ENCODE data around the gene PFAS. TPM values are rescaled to one million over a fixed set of nuclear protein-coding genes. Genes with fewer than 3 reads are reported as not detected.
A peak's percentile ranks its signal among the peaks of the same experiment; 100 is the strongest.

PFAS gene
- 11.0 and 11.7 TPM in 2 replicates for polyA plus RNA-seq
- 13.3 and 27.5 TPM in 2 replicates for polyA minus RNA-seq

DNA sequence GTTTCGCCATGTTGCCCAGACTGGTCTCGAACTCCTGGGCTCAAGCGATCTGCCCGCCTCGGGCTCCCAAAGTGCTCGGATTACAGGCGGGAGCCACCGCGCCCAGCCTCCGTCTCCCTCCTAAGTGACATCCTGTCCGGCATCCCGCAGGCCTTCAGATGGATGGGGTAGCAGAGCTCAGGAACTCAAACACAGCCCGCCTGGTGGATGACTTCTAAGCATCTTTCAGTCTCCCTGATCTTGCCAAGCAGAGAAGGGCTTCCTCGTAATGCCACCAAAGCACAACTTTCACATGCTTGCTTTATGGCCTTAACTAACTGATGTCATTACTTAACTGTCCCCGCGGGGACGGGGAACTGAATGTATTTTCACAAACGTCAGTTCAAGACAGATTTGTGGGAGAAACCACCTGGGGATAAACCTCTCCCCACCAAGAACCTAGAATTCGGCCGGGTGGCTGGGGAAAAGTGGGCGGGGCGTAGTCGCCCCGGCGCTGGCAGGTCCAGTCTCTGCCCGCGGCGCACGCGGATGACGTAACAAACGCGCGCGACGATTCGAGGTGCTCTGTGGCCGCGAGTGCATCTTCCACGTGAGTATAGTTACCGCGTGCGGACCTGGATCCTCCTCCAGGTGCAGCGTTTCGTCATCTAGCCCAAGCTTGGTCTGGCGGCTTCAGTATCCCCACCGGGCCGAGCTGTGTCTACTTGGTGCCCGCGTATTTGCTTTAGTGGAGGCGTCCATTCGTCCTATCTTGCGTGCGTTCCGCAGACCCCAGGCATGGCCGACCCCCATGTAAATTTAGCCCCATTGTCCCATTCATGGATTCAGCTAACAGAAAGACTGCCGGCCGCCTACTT lies at the start of gene PFAS:
Gene PFAS, plus strand, starts transcription at position 539 of the 857 bp plus-strand sequence. CDS start 4,649 bp downstream, outside the sequence.
- H3K27ac ChIP-seq (ENCODE audit: low read length), result peak within 1 kb of the TSS; percentile 100
- H3K9me3 ChIP-seq (ENCODE audit: low read length), result no peaks in the 10 kb centered on the region
- H3K4me3 ChIP-seq (ENCODE audit: low read length), result peak within 1 kb of the TSS; percentile 97
- no peaks in the 10 kb centered on the region for H3K27me3 ChIP-seq (ENCODE audit: insufficient read depth, low read depth, low read length)
- no peaks in the 10 kb centered on the region for H4K20me1 ChIP-seq (ENCODE audit: insufficient read depth)
- no peaks in the 10 kb centered on the region for H3K9me2 ChIP-seq (ENCODE audit: insufficient read depth, low read length)
- H3K36me3 ChIP-seq (ENCODE audit: insufficient read depth, low read length), result no peaks in the 10 kb centered on the region
- peak within 1 kb of the TSS; percentile 65 for H3K4me2 ChIP-seq (ENCODE audit: low read length)
- H3F3A ChIP-seq (ENCODE audit: insufficient read depth, low read length, poor library complexity, severe bottlenecking), result no peaks in the 10 kb centered on the region
- H2AFZ ChIP-seq (ENCODE audit: low read depth, low read length), result peak within 1 kb of the TSS; percentile 90
- TF ChIP-seq, protein P1, sequence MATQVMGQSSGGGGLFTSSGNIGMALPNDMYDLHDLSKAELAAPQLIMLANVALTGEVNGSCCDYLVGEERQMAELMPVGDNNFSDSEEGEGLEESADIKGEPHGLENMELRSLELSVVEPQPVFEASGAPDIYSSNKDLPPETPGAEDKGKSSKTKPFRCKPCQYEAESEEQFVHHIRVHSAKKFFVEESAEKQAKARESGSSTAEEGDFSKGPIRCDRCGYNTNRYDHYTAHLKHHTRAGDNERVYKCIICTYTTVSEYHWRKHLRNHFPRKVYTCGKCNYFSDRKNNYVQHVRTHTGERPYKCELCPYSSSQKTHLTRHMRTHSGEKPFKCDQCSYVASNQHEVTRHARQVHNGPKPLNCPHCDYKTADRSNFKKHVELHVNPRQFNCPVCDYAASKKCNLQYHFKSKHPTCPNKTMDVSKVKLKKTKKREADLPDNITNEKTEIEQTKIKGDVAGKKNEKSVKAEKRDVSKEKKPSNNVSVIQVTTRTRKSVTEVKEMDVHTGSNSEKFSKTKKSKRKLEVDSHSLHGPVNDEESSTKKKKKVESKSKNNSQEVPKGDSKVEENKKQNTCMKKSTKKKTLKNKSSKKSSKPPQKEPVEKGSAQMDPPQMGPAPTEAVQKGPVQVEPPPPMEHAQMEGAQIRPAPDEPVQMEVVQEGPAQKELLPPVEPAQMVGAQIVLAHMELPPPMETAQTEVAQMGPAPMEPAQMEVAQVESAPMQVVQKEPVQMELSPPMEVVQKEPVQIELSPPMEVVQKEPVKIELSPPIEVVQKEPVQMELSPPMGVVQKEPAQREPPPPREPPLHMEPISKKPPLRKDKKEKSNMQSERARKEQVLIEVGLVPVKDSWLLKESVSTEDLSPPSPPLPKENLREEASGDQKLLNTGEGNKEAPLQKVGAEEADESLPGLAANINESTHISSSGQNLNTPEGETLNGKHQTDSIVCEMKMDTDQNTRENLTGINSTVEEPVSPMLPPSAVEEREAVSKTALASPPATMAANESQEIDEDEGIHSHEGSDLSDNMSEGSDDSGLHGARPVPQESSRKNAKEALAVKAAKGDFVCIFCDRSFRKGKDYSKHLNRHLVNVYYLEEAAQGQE (IDR thresholded peaks at IDR 0.05; ENCODE audit: borderline replicate concordance), result peak; percentile 59
- TF ChIP-seq POLR2AphosphoS5 (IDR thresholded peaks at IDR 0.05) (peak; percentile 89), RAD21 (conservative IDR thresholded peaks at IDR 0.05) (no peak), EP300 (conservative IDR thresholded peaks at IDR 0.05; ENCODE audit: poor library complexity, severe bottlenecking) (peak; percentile 69), TAF1 (IDR thresholded peaks at IDR 0.05; ENCODE audit: low read depth) (no peak), MXI1 (conservative IDR thresholded peaks at IDR 0.05; ENCODE audit: poor library complexity, severe bottlenecking) (peak; percentile 100), EZH2 (IDR thresholded peaks at IDR 0.05; ENCODE audit: borderline replicate concordance, insufficient read depth, low read length, poor library complexity, severe bottlenecking) (no peak), SMC3 (conservative IDR thresholded peaks at IDR 0.05; ENCODE audit: poor library complexity) (no peak)
- TF ChIP-seq, protein P2, sequence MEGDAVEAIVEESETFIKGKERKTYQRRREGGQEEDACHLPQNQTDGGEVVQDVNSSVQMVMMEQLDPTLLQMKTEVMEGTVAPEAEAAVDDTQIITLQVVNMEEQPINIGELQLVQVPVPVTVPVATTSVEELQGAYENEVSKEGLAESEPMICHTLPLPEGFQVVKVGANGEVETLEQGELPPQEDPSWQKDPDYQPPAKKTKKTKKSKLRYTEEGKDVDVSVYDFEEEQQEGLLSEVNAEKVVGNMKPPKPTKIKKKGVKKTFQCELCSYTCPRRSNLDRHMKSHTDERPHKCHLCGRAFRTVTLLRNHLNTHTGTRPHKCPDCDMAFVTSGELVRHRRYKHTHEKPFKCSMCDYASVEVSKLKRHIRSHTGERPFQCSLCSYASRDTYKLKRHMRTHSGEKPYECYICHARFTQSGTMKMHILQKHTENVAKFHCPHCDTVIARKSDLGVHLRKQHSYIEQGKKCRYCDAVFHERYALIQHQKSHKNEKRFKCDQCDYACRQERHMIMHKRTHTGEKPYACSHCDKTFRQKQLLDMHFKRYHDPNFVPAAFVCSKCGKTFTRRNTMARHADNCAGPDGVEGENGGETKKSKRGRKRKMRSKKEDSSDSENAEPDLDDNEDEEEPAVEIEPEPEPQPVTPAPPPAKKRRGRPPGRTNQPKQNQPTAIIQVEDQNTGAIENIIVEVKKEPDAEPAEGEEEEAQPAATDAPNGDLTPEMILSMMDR (IDR thresholded peaks at IDR 0.05; ENCODE audit: poor library complexity, severe bottlenecking), result peak; percentile 12
- peak within 1 kb of the TSS; percentile 98 for H3K9ac ChIP-seq (ENCODE audit: low read length)
- H3K79me2 ChIP-seq (replicated peaks; ENCODE audit: insufficient read depth, low read length), result peaks cover 28% of the 10 kb centered on the region

GRCh38 chr17:8204761-8205555 lies 44.1 kb upstream of the PFAS start:
- Histone ChIP-seq H3F3A (ENCODE audit: insufficient read depth, low read length, poor library complexity, severe bottlenecking) (no peaks in the 10 kb centered on the region), H3K4me2 (ENCODE audit: low read length) (no peak overlapping the region), H3K9ac (ENCODE audit: low read length) (no peak overlapping the region), H3K9me3 (ENCODE audit: low read length) (no peaks in the 10 kb centered on the region), H3K4me3 (ENCODE audit: low read length) (no peak overlapping the region), H3K36me3 (ENCODE audit: insufficient read depth, low read length) (no peaks in the 10 kb centered on the region), H2AFZ (ENCODE audit: low read depth, low read length) (no peak overlapping the region), H3K27me3 (ENCODE audit: insufficient read depth, low read depth, low read length) (no peaks in the 10 kb centered on the region), H4K20me1 (ENCODE audit: insufficient read depth) (no peaks in the 10 kb centered on the region), H3K79me2 (replicated peaks; ENCODE audit: insufficient read depth, low read length) (peaks cover 12% of the 10 kb centered on the region), H3K9me2 (ENCODE audit: insufficient read depth, low read length) (no peaks in the 10 kb centered on the region), H3K27ac (ENCODE audit: low read length) (no peak overlapping the region)
- no peak for TF ChIP-seq TAF1 (IDR thresholded peaks at IDR 0.05; ENCODE audit: low read depth)
- TF ChIP-seq POLR2AphosphoS5 (IDR thresholded peaks at IDR 0.05), result no peak
- TF ChIP-seq MXI1 (conservative IDR thresholded peaks at IDR 0.05; ENCODE audit: poor library complexity, severe bottlenecking), result no peak
- no peak for TF ChIP-seq RAD21 (conservative IDR thresholded peaks at IDR 0.05)
- TF ChIP-seq SMC3 (conservative IDR thresholded peaks at IDR 0.05; ENCODE audit: poor library complexity), result no peak
- no peak for TF ChIP-seq EP300 (conservative IDR thresholded peaks at IDR 0.05; ENCODE audit: poor library complexity, severe bottlenecking)
- TF ChIP-seq, protein P1 (IDR thresholded peaks at IDR 0.05; ENCODE audit: borderline replicate concordance), result no peak
- TF ChIP-seq, protein P2 (IDR thresholded peaks at IDR 0.05; ENCODE audit: poor library complexity, severe bottlenecking), result no peak
- no peak for TF ChIP-seq EZH2 (IDR thresholded peaks at IDR 0.05; ENCODE audit: borderline replicate concordance, insufficient read depth, low read length, poor library complexity, severe bottlenecking)
